ENCODE measurements around the gene TPCN2. TPM values are rescaled to one million over a fixed set of nuclear protein-coding genes. Genes with fewer than 3 reads are reported as not detected.
A peak's percentile ranks its signal among the peaks of the same experiment; 100 is the strongest.

The TPCN2 gene
- total RNA-seq, 1 experiment from 2014 or later = 28.9 TPM

DNA sequence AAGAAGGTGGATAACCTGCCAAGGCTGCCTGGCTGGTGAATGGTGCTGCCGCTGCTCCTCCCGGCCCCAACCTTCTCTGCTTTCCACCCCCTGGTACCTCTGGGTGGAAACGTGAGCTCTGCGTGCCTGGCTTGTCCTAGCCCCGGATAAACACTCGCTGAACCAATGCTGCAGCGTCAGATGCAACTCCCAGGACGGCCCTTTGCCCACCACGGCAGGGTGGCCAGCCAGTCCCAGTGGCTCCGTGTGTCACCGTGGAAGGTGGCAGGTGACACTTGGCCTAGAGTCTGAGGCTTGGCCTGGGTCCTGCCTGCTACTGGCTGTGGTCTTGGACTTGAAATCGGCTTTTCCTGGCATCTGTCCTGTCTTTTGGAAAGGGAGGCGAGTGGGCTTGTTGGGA lies 47.7 kb downstream of the TPCN2 start:
- DNase-seq (ENCODE audit: low spot score) = no peak
- ChIA-PET POLR2A (ENCODE audit: low non-redundant PET) (no interaction called here), CTCF (no interaction called here)
- Histone ChIP-seq H3K27me3 (replicated peaks; ENCODE audit: insufficient read depth, low read depth, low read length, poor library complexity) (no peaks in the 10 kb centered on the region), H3K4me3 (ENCODE audit: low read depth, low read length, poor library complexity, severe bottlenecking) (no peak overlapping the region), H3K9me3 (ENCODE audit: low read depth, low read length, poor library complexity, severe bottlenecking) (no peaks in the 10 kb centered on the region), H3K27ac (ENCODE audit: low read depth, low read length, poor library complexity, severe bottlenecking) (no peak overlapping the region), H3K36me3 (ENCODE audit: insufficient read depth, low read length, poor library complexity, severe bottlenecking) (no peaks in the 10 kb centered on the region), H3K4me1 (ENCODE audit: insufficient read depth, low read length, poor library complexity, severe bottlenecking) (peaks cover under 1% of the 10 kb centered on the region)
- no TSS peak for BruUV-seq (replicated peaks)
- intact Hi-C loops (cut with micrococcal nuclease; ENCODE audit: unreplicated experiment) = no loop called here
- TF ChIP-seq, protein P1, sequence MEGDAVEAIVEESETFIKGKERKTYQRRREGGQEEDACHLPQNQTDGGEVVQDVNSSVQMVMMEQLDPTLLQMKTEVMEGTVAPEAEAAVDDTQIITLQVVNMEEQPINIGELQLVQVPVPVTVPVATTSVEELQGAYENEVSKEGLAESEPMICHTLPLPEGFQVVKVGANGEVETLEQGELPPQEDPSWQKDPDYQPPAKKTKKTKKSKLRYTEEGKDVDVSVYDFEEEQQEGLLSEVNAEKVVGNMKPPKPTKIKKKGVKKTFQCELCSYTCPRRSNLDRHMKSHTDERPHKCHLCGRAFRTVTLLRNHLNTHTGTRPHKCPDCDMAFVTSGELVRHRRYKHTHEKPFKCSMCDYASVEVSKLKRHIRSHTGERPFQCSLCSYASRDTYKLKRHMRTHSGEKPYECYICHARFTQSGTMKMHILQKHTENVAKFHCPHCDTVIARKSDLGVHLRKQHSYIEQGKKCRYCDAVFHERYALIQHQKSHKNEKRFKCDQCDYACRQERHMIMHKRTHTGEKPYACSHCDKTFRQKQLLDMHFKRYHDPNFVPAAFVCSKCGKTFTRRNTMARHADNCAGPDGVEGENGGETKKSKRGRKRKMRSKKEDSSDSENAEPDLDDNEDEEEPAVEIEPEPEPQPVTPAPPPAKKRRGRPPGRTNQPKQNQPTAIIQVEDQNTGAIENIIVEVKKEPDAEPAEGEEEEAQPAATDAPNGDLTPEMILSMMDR (conservative IDR thresholded peaks at IDR 0.05; ENCODE audit: low read depth, low read length) = no peak
- no peak for TF ChIP-seq EZH2 (IDR thresholded peaks at IDR 0.05; ENCODE audit: borderline replicate concordance, low read depth, low read length, poor library complexity, severe bottlenecking)

GRCh38 chr11:69097263-69097662 lies 48.5 kb downstream of the TPCN2 start:
- H3K36me3 ChIP-seq (ENCODE audit: insufficient read depth, low read length, poor library complexity, severe bottlenecking) = no peaks in the 10 kb centered on the region
- H3K4me1 ChIP-seq (ENCODE audit: insufficient read depth, low read length, poor library complexity, severe bottlenecking) = peaks cover 9% of the 10 kb centered on the region
- TF ChIP-seq EZH2 (IDR thresholded peaks at IDR 0.05; ENCODE audit: borderline replicate concordance, low read depth, low read length, poor library complexity, severe bottlenecking) = no peak
- H3K9me3 ChIP-seq (ENCODE audit: low read depth, low read length, poor library complexity, severe bottlenecking) = no peaks in the 10 kb centered on the region
- H3K4me3 ChIP-seq (ENCODE audit: low read depth, low read length, poor library complexity, severe bottlenecking) = no peak overlapping the region
- DNase-seq (ENCODE audit: low spot score) = no peak
- CTCF ChIA-PET = no interaction called here
- BruUV-seq (replicated peaks) = no TSS peak
- POLR2A ChIA-PET (ENCODE audit: low non-redundant PET) = no interaction called here
- intact Hi-C loops (cut with micrococcal nuclease; ENCODE audit: unreplicated experiment) = no loop called here
- no peaks in the 10 kb centered on the region for H3K27me3 ChIP-seq (replicated peaks; ENCODE audit: insufficient read depth, low read depth, low read length, poor library complexity)
- H3K27ac ChIP-seq (ENCODE audit: low read depth, low read length, poor library complexity, severe bottlenecking) = peak overlapping the region; percentile 21

GRCh38 chr11:69099180-69099579 lies 50.4 kb downstream of the TPCN2 start:
- no peaks in the 10 kb centered on the region for H3K27me3 ChIP-seq (replicated peaks; ENCODE audit: insufficient read depth, low read depth, low read length, poor library complexity)
- intact Hi-C loops (cut with micrococcal nuclease; ENCODE audit: unreplicated experiment) = no loop called here
- no peaks in the 10 kb centered on the region for H3K9me3 ChIP-seq (ENCODE audit: low read depth, low read length, poor library complexity, severe bottlenecking)
- H3K4me1 ChIP-seq (ENCODE audit: insufficient read depth, low read length, poor library complexity, severe bottlenecking) = peaks cover 22% of the 10 kb centered on the region
- no peak for TF ChIP-seq EZH2 (IDR thresholded peaks at IDR 0.05; ENCODE audit: borderline replicate concordance, low read depth, low read length, poor library complexity, severe bottlenecking)
- TF ChIP-seq, protein P1 (conservative IDR thresholded peaks at IDR 0.05; ENCODE audit: low read depth, low read length) = no peak
- H3K4me3 ChIP-seq (ENCODE audit: low read depth, low read length, poor library complexity, severe bottlenecking) = no peak overlapping the region
- no peak overlapping the region for H3K27ac ChIP-seq (ENCODE audit: low read depth, low read length, poor library complexity, severe bottlenecking)
- no peaks in the 10 kb centered on the region for H3K36me3 ChIP-seq (ENCODE audit: insufficient read depth, low read length, poor library complexity, severe bottlenecking)
- no TSS peak for BruUV-seq (replicated peaks)
- CTCF ChIA-PET = no interaction called here
- POLR2A ChIA-PET (ENCODE audit: low non-redundant PET) = no interaction called here
- no peak for DNase-seq (ENCODE audit: low spot score)

- BruUV-seq (replicated peaks) = no TSS peak
- Histone ChIP-seq H3K9me3 (ENCODE audit: low read depth, low read length, poor library complexity, severe bottlenecking) (no peaks in the 10 kb centered on the region), H3K27me3 (replicated peaks; ENCODE audit: insufficient read depth, low read depth, low read length, poor library complexity) (no peaks in the 10 kb centered on the region), H3K4me1 (ENCODE audit: insufficient read depth, low read length, poor library complexity, severe bottlenecking) (peaks cover 26% of the 10 kb centered on the region), H3K36me3 (ENCODE audit: insufficient read depth, low read length, poor library complexity, severe bottlenecking) (no peaks in the 10 kb centered on the region), H3K27ac (ENCODE audit: low read depth, low read length, poor library complexity, severe bottlenecking) (peak overlapping the region; percentile 49), H3K4me3 (ENCODE audit: low read depth, low read length, poor library complexity, severe bottlenecking) (no peak overlapping the region)
- CTCF ChIA-PET = interaction anchor here (1.3 to 1.6 kb wide), 3 partner anchors 30 to 569 kb away, joined by 10 to 27 read pairs (median 17); no protein-coding TSS in a partner anchor
- POLR2A ChIA-PET (ENCODE audit: low non-redundant PET) = no interaction called here
- TF ChIP-seq, protein P1 (conservative IDR thresholded peaks at IDR 0.05; ENCODE audit: low read depth, low read length) = no peak
- no peak for TF ChIP-seq EZH2 (IDR thresholded peaks at IDR 0.05; ENCODE audit: borderline replicate concordance, low read depth, low read length, poor library complexity, severe bottlenecking)
- no peak for DNase-seq (ENCODE audit: low spot score)
- intact Hi-C loops (cut with micrococcal nuclease; ENCODE audit: unreplicated experiment) = loop anchor here (1.0 to 10.0 kb wide), 7 partner anchors 196 to 584 kb away; no protein-coding TSS in a partner anchor
Measured at GRCh38 chr11:69100454-69101114, 51.9 kb downstream of the TPCN2 start.

Data from A673 (cell line).